KOPT-K1 (cell line): Measurements from ENCODE around the gene NR1I3.
"Not testable (repeated sequence)": the region's sequence is repeated elsewhere in the genome, so short reads cannot be mapped to it uniquely, and the experiment has no call there.

Experiments
- H3K27ac ChIP-seq: fragments of 200-600 bp; sonication (generic); 2 replicates; pipeline ENCODE4 v1.5.1; 2016; ENCODE audit warnings: antibody characterized with exemption, mild to moderate bottlenecking, low read depth, low read length; ENCODE audit not compliant: poor library complexity, severe bottlenecking
- H3K36me3 ChIP-seq: fragments of 200-600 bp; sonication (generic); 2 replicates; pipeline ENCODE4 v1.5.1; 2017; ENCODE audit warnings: antibody characterized with exemption, mild to moderate bottlenecking, low read length, moderate library complexity; ENCODE audit not compliant: insufficient read depth
- H3K9me3 ChIP-seq: fragments of 200-600 bp; sonication (generic); 2 replicates; pipeline ENCODE4 v1.5.1; 2017; ENCODE audit warnings: antibody characterized with exemption, low read length, mild to moderate bottlenecking; ENCODE audit not compliant: insufficient read depth, poor library complexity, severe bottlenecking

Gene NR1I3

GRCh38 chr1:161259345-161259702, 21.3 kb upstream of the NR1I3 start:
- Histone ChIP-seq H3K36me3 (no peaks in the 10 kb centered on the region), H3K9me3 (peaks cover 31% of the 10 kb centered on the region), H3K27ac (no peak overlapping the region)

GRCh38 chr1:161258439-161259344, 20.7 kb upstream of the NR1I3 start, which contains the start of gene PCP4L1:
Gene PCP4L1, plus strand, starts transcription at chr1:161258745. Its CDS starts 230 bp downstream, at chr1:161258975.
- Histone ChIP-seq H3K9me3 (peaks cover 31% of the 10 kb centered on the region), H3K36me3 (no peaks in the 10 kb centered on the region), H3K27ac (no peak within 1 kb of the TSS)

GRCh38 chr1:161257109-161257508, 19.1 kb upstream of the NR1I3 start:
- not testable (repeated sequence) for H3K36me3 ChIP-seq, H3K27ac ChIP-seq
- peaks cover 31% of the 10 kb centered on the region for H3K9me3 ChIP-seq

GRCh38 chr1:161255955-161256520, 18.0 kb upstream of the NR1I3 start:
- peaks cover 31% of the 10 kb centered on the region for H3K9me3 ChIP-seq
- H3K27ac ChIP-seq, H3K36me3 ChIP-seq: not testable (repeated sequence)

- H3K36me3 ChIP-seq, H3K27ac ChIP-seq: not testable (repeated sequence)
- H3K9me3 ChIP-seq = peaks cover 31% of the 10 kb centered on the region
Observed at GRCh38 chr1:161255302-161255701, 17.3 kb upstream of the NR1I3 start.

- Histone ChIP-seq H3K27ac (no peak overlapping the region), H3K9me3 (peaks cover 7% of the 10 kb centered on the region), H3K36me3 (no peaks in the 10 kb centered on the region)
Observed at GRCh38 chr1:161251579-161251978, 13.6 kb upstream of the NR1I3 start.

GRCh38 chr1:161250829-161251228, 12.8 kb upstream of the NR1I3 start:
- no peaks in the 10 kb centered on the region for H3K36me3 ChIP-seq
- H3K27ac ChIP-seq = no peak overlapping the region
- no peaks in the 10 kb centered on the region for H3K9me3 ChIP-seq

GRCh38 chr1:161250100-161250499, 12.1 kb upstream of the NR1I3 start:
- not testable (repeated sequence) for H3K27ac ChIP-seq, H3K36me3 ChIP-seq

GRCh38 chr1:161244888-161245287, 6.9 kb upstream of the NR1I3 start:
- Histone ChIP-seq H3K9me3 (no peaks in the 10 kb centered on the region), H3K27ac (no peak overlapping the region), H3K36me3 (no peaks in the 10 kb centered on the region)

More at GRCh38 chr1:161250100-161250499, 12.1 kb upstream of the NR1I3 start:
- not testable (repeated sequence) for H3K9me3 ChIP-seq

GRCh38 chr1:161242313-161242712, 4.3 kb upstream of the NR1I3 start:
- H3K27ac ChIP-seq = no peak overlapping the region
- no peaks in the 10 kb centered on the region for H3K36me3 ChIP-seq
- no peaks in the 10 kb centered on the region for H3K9me3 ChIP-seq

GRCh38 chr1:161241682-161242081, 3.7 kb upstream of the NR1I3 start:
- Histone ChIP-seq H3K36me3 (no peaks in the 10 kb centered on the region), H3K9me3 (no peaks in the 10 kb centered on the region), H3K27ac (no peak overlapping the region)

GRCh38 chr1:161235957-161236775, 1.8 kb downstream of the NR1I3 start:
- no peak overlapping the region for H3K27ac ChIP-seq
- H3K9me3 ChIP-seq = no peaks in the 10 kb centered on the region
- H3K36me3 ChIP-seq = no peaks in the 10 kb centered on the region

GRCh38 chr1:161233102-161233501, 4.9 kb downstream of the NR1I3 start:
- Histone ChIP-seq H3K36me3 (peaks cover 23% of the 10 kb centered on the region), H3K27ac (no peak overlapping the region), H3K9me3 (no peaks in the 10 kb centered on the region)

- no peaks in the 10 kb centered on the region for H3K9me3 ChIP-seq
- no peak overlapping the region for H3K27ac ChIP-seq
Observed at GRCh38 chr1:161230762-161231161, 7.2 kb downstream of the NR1I3 start.

GRCh38 chr1:161229896-161230295, 8.1 kb downstream of the NR1I3 start:
- no peak overlapping the region for H3K27ac ChIP-seq
- peaks cover 25% of the 10 kb centered on the region for H3K36me3 ChIP-seq
- no peaks in the 10 kb centered on the region for H3K9me3 ChIP-seq

More at GRCh38 chr1:161230762-161231161, 7.2 kb downstream of the NR1I3 start:
- peaks cover 25% of the 10 kb centered on the region for H3K36me3 ChIP-seq
